GM12864 (cell line): ENCODE measurements around the gene HOXD3.

Source experiments
- DNase-seq: peaks from one replicate; pipeline ENCODE4 v3.0.0-alpha.2; 2011; ENCODE audit warnings: low read depth
- H3K4me3 ChIP-seq: 2 replicates; pipeline ENCODE4 v1.5.1; 2011; ENCODE audit warnings: mild to moderate bottlenecking, low read depth, low read length, control low read depth
- TF ChIP-seq, protein P1 (sequence below): IDR thresholded peaks from 2 replicates; pipeline ENCODE4 v1.5.1; 2011; ENCODE audit warnings: low read depth, mild to moderate bottlenecking, moderate library complexity, low read length, control low read depth, inconsistent platforms; ENCODE audit errors: missing control alignments

Gene HOXD3

DNA sequence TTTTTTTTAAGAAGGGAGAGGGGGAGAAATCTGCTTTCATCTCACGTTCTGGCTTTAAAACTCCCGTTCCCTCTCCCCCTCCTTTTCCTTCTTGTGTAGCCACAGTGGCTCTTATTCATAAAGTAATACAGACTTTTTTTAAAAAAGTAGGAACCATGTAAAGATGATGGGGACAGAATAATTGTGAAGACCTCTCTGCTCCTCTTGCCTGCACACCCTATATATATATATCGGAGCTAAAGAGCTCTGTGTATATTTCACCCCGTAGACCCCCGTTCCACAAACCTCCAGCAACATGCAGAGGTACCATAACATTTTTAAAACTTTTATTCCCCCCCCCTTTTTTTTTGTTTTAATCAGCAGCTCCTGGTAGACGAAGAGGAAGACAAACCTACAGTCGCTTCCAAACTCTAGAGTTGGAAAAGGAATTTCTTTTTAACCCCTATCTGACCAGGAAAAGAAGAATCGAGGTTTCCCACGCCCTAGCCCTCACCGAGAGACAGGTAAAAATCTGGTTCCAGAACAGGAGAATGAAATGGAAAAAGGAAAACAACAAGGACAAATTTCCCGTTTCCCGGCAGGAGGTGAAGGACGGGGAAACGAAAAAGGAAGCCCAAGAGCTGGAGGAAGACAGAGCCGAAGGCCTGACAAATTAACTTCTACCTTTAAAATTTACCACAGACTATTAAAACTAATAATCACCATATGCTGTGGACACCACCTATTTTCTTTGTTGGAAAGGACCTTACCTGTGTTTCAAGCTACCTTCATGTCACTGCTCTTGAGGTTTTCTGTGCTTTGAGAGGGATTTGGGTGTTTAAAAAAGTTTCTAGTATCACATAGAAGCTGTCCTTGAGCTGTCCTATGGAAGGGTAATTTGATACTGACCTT, 25.9 kb upstream of the HOXD3 start:
- TF ChIP-seq, protein P1, sequence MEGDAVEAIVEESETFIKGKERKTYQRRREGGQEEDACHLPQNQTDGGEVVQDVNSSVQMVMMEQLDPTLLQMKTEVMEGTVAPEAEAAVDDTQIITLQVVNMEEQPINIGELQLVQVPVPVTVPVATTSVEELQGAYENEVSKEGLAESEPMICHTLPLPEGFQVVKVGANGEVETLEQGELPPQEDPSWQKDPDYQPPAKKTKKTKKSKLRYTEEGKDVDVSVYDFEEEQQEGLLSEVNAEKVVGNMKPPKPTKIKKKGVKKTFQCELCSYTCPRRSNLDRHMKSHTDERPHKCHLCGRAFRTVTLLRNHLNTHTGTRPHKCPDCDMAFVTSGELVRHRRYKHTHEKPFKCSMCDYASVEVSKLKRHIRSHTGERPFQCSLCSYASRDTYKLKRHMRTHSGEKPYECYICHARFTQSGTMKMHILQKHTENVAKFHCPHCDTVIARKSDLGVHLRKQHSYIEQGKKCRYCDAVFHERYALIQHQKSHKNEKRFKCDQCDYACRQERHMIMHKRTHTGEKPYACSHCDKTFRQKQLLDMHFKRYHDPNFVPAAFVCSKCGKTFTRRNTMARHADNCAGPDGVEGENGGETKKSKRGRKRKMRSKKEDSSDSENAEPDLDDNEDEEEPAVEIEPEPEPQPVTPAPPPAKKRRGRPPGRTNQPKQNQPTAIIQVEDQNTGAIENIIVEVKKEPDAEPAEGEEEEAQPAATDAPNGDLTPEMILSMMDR, result no peak
- DNase-seq, result no peak
- no peak overlapping the region for H3K4me3 ChIP-seq

DNA sequence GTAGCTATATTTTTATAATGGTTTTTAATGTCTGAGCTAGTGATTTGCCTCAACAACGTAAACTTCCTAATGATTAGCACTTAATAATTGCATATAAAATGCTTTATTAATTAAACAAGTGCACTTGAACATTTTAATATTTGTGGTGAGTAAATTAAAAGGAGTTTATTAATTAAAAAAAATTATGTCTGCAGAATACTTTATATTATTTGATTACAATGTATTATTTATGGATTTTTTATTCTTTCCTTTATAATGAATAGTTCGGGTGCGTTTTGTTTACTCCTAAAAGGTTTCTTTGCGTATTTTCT, 25.3 kb upstream of the HOXD3 start:
- DNase-seq, result no peak
- TF ChIP-seq, protein P1, result no peak
- no peak overlapping the region for H3K4me3 ChIP-seq

DNA sequence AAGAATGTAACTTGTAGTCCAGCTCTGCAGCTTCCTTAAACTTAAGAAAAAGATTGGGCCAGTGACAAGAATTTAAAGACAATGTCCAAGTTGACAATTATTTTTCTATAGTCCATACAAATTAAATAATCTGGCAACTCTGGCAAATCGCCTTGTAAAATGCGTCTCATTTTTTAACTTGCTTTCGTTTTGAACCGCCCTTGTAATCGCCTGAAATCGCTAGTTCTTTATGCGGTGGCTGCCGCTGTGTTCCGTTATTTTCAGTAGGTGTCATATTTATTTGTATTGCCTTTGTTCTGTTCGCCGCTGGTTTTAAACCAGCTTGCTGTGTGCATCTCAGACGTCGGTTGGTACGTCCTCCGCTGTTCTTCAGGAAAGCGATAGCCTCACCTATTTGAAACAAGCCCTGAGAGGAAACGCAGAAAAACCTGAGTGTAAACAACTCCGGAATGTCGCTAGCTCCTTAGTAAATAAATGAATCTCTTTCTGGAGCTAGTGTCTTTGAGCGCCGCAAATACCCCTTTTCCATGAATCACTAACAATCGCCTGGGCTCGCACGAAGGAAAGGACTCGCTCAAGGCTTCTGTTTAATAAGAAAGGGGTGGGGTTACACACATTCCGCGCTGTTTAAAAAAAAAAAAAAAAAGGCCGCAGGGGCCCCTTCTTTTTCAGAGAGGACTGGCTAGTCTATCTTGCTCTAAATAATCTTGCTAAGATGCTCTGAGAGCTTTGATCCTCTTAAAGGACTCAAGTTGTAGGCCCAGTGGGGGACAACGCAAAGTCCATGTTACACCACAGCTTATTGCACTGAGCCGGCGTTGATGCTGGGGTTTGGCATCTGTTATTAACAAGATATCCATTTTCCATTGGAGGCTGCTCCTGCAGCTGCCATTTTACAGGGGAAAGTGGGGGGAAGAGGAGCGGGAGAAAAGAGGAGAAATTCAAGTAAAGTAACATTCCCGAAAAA, 24.6 kb upstream of the HOXD3 start:
- TF ChIP-seq, protein P1, result no peak
- DNase-seq, result no peak

DNA sequence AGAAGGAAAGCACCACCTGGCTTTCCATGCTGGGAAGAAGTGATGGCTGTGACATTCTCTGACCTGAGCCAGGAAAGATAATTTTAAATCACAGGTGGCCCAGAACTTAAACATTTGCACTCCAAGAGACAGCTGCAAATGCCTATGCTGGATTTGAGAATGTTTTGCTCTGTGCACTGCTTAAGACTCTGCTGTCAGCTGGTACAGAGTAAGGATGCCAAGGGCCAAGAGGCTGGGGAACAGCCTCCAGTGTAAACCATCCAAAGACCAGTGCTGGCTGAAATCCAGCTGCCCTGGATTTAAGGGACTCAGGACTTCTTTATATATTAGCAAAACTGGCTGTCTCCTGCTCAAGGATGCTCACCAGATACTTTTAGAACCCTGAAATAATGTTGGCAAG, 23.7 kb upstream of the HOXD3 start:
- TF ChIP-seq, protein P1, result no peak
- no peak for DNase-seq
- H3K4me3 ChIP-seq, result no peak overlapping the region

More for the DNA sequence above, 24.6 kb upstream of the HOXD3 start:
- no peak overlapping the region for H3K4me3 ChIP-seq

DNA sequence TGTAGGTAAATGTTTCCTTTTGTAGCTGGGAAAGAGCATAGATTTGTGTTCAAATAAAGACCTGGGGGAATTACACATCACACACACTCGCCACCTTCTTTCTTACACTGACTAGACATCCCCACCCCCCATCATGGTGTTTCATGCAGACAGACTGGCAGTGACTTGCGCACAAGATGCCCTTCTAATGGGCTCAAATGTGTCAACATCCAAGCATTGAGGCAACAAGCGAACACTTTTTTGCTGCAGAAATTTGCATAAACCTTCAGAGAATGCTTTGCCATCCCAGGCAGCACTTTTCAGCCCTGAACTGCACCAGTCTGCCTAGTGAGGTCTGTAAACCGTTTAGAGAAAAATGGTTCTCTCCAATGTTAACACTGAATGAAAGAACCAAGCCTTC, 23.1 kb upstream of the HOXD3 start:
- no peak overlapping the region for H3K4me3 ChIP-seq
- DNase-seq, result no peak
- TF ChIP-seq, protein P1, result no peak

DNA sequence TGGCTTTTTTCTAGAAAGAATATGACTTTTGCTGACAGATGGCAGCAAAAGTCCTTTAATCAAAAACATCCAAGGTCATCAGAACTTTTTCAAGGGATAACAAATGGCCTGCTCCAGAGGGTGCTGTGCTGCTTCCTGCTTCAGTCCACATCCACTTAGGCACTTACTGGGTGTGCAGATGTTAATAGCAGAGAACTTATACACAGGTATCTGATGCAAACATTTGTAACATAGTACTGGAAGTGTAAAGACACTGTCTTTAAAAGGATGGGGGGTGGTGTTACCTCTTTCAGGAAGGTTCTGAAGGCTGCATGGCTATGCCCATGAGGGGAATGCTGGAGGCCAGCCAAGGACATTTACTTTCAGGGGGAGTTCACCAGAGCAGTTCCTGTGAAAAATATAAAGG, 22.1 kb upstream of the HOXD3 start:
- TF ChIP-seq, protein P1, result no peak
- H3K4me3 ChIP-seq, result no peak overlapping the region
- no peak for DNase-seq
